Peyer's patch (tissue), 4 donors: ENCODE data around the gene PWWP2B.

ENCODE experiments used
- POLR2A ChIP-seq, 2 donors: fragments of 450-650 bp; IDR thresholded peaks; one replicate each; pipeline ENCODE4 v1.5.1; 2017; ENCODE audit warnings: antibody characterized with exemption in 2 of 2, mild to moderate bottlenecking in 2 of 2, moderate library complexity in 2 of 2
- TF ChIP-seq, protein P1 (sequence below), 6 experiments: fragments of 450-650 bp in 4 of 6; fragments of 200-600 bp in 2 of 6; sonication (generic) in 1 of 6; IDR thresholded peaks; one replicate each; pipeline ENCODE4 v1.5.1; 2017 to 2019; ENCODE audit warnings: antibody characterized with exemption in 6 of 6, mild to moderate bottlenecking in 3 of 6, moderate library complexity in 1 of 6

DNA sequence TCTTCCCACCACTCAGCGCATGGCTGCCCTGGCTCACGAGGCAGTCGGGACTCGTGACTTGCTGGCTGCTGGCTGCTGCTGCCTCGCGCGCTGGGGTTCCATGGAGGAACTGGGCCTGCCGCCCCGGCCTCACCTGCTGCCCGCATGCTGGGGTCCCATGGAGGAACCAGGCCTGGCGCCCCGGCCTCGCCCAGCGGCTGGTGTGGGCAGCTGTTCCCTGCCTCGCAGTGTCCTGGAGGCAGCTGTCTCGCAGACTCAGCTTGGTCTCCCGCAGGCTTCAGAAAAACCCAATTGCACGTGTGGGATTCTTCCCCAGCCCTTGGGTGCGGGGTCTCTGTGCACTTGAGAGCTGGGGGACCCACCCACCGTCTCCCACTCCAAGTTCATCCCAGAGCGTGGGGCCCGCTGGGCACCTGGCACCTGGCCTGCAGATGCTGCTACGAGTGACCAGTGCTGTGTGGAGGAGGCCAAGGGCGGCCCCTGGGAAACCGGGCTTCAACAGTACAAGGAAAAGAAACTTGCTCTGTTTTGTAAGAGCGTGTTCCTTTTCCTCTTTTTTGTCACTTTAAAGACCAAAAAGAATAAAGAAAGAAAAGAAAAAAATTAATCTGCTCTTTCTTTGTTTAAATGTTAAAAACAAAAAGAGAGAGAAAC is 20.4 kb downstream of the PWWP2B start:
- TF ChIP-seq POLR2A (IDR thresholded peaks at IDR 0.05): no peak
- TF ChIP-seq, protein P1, sequence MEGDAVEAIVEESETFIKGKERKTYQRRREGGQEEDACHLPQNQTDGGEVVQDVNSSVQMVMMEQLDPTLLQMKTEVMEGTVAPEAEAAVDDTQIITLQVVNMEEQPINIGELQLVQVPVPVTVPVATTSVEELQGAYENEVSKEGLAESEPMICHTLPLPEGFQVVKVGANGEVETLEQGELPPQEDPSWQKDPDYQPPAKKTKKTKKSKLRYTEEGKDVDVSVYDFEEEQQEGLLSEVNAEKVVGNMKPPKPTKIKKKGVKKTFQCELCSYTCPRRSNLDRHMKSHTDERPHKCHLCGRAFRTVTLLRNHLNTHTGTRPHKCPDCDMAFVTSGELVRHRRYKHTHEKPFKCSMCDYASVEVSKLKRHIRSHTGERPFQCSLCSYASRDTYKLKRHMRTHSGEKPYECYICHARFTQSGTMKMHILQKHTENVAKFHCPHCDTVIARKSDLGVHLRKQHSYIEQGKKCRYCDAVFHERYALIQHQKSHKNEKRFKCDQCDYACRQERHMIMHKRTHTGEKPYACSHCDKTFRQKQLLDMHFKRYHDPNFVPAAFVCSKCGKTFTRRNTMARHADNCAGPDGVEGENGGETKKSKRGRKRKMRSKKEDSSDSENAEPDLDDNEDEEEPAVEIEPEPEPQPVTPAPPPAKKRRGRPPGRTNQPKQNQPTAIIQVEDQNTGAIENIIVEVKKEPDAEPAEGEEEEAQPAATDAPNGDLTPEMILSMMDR (IDR thresholded peaks at IDR 0.05): no peak
